A673 (cell line): Measurements from ENCODE around the gene ZDHHC11B. TPM values are rescaled to one million over a fixed set of nuclear protein-coding genes. Genes with fewer than 3 reads are reported as not detected.
"Not testable (repeated sequence)": the region's sequence is repeated elsewhere in the genome, so short reads cannot be mapped to it uniquely, and the experiment has no call there.

Experiments used
- BruUV-seq: library from RNA; stranded (reverse); fragments of 400-500 nt; replicated peaks from 2 replicates; lab custom pipeline; 2021; lab: Mats Ljungman, UMichigan
- CTCF ChIA-PET: fragments of 300-600 bp; sonication (Branson Sonifier 250); formaldehyde crosslinking; loops from one replicate; lab custom pipeline; 2022; ENCODE audit warnings: antibody characterized with exemption; lab: Charles Lee
- POLR2A ChIA-PET: fragments of 300-600 bp; sonication (Branson Sonifier 250); formaldehyde crosslinking; loops from one replicate; lab custom pipeline; 2022; ENCODE audit warnings: antibody characterized with exemption; ENCODE audit not compliant: low non-redundant PET; lab: Charles Lee
- DNase-seq: peaks from one replicate; pipeline ENCODE4 v3.0.0-alpha.2; 2015; ENCODE audit warnings: low spot score
- H3K27ac ChIP-seq: fragments of 200-600 bp; sonication (generic); 2 replicates; pipeline ENCODE4 v1.5.1; 2016; ENCODE audit warnings: mixed run types, low read depth, mild to moderate bottlenecking, mixed read lengths, antibody characterized with exemption, low read length; ENCODE audit not compliant: poor library complexity, severe bottlenecking
- H3K27me3 ChIP-seq: fragments of 200-600 bp; sonication (generic); replicated peaks from 2 replicates; pipeline ENCODE4 v1.6.1; 2017; ENCODE audit warnings: mixed run types, low read depth, mild to moderate bottlenecking, mixed read lengths, antibody characterized with exemption, low read length; ENCODE audit not compliant: insufficient read depth, poor library complexity
- H3K36me3 ChIP-seq: fragments of 200-600 bp; sonication (generic); 2 replicates; pipeline ENCODE4 v1.6.1; 2016; ENCODE audit warnings: mixed run types, mild to moderate bottlenecking, mixed read lengths, antibody characterized with exemption, low read length; ENCODE audit not compliant: insufficient read depth, poor library complexity, severe bottlenecking
- H3K4me1 ChIP-seq: fragments of 200-600 bp; sonication (generic); 2 replicates; pipeline ENCODE4 v1.6.1; 2017; ENCODE audit warnings: mixed run types, mild to moderate bottlenecking, mixed read lengths, antibody characterized with exemption, low read length; ENCODE audit not compliant: insufficient read depth, poor library complexity, severe bottlenecking
- H3K4me3 ChIP-seq: fragments of 200-600 bp; sonication (generic); 2 replicates; pipeline ENCODE4 v1.5.1; 2016; ENCODE audit warnings: low read depth, mixed run types, mild to moderate bottlenecking, mixed read lengths, low read length; ENCODE audit not compliant: poor library complexity, severe bottlenecking
- H3K9me3 ChIP-seq: fragments of 200-600 bp; sonication (generic); 2 replicates; pipeline ENCODE4 v1.6.1; 2016; ENCODE audit warnings: mixed run types, low read depth, mild to moderate bottlenecking, mixed read lengths, antibody characterized with exemption, low read length; ENCODE audit not compliant: poor library complexity, severe bottlenecking
- EZH2 ChIP-seq: fragments of 200-600 bp; sonication (generic); IDR thresholded peaks from 2 replicates; pipeline ENCODE4 v1.6.1; 2017; ENCODE audit warnings: borderline replicate concordance, low read depth, mild to moderate bottlenecking, mixed read lengths, antibody characterized with exemption, low read length; ENCODE audit not compliant: poor library complexity, severe bottlenecking
- intact Hi-C: fragments of 100-400 bp; cut with micrococcal nuclease; formaldehyde crosslinking; loops from one replicate; pipeline ENCODE4 v1.10.0; 2022; ENCODE audit not compliant: unreplicated experiment
- total RNA-seq: library from RNA; stranded (reverse); gene quantifications from 2 replicates; pipeline ENCODE4 v1.2.3, GENCODE V29; 2021
- TF ChIP-seq, protein P1 (sequence below): fragments of 300-800, 200-600 bp; sonication (generic); conservative IDR thresholded peaks from 2 replicates; pipeline ENCODE4 v1.5.1; 2017; ENCODE audit warnings: low read depth, mild to moderate bottlenecking, antibody characterized with exemption, low read length, moderate library complexity, mixed read lengths

ZDHHC11B gene
- total RNA-seq, 1 experiment from 2014 or later = 1.3 TPM

- Histone ChIP-seq H3K27me3 (no peaks in the 10 kb centered on the region), H3K36me3 (no peaks in the 10 kb centered on the region), H3K4me3 (no peak overlapping the region), H3K4me1 (no peaks in the 10 kb centered on the region), H3K27ac (no peak overlapping the region), H3K9me3 (no peaks in the 10 kb centered on the region)
- no peak for TF ChIP-seq EZH2
- TF ChIP-seq, protein P1, sequence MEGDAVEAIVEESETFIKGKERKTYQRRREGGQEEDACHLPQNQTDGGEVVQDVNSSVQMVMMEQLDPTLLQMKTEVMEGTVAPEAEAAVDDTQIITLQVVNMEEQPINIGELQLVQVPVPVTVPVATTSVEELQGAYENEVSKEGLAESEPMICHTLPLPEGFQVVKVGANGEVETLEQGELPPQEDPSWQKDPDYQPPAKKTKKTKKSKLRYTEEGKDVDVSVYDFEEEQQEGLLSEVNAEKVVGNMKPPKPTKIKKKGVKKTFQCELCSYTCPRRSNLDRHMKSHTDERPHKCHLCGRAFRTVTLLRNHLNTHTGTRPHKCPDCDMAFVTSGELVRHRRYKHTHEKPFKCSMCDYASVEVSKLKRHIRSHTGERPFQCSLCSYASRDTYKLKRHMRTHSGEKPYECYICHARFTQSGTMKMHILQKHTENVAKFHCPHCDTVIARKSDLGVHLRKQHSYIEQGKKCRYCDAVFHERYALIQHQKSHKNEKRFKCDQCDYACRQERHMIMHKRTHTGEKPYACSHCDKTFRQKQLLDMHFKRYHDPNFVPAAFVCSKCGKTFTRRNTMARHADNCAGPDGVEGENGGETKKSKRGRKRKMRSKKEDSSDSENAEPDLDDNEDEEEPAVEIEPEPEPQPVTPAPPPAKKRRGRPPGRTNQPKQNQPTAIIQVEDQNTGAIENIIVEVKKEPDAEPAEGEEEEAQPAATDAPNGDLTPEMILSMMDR = no peak
- intact Hi-C loops = no loop called here
- BruUV-seq = no TSS peak
- no peak for DNase-seq
- CTCF ChIA-PET = no interaction called here
- POLR2A ChIA-PET = no interaction called here
Measured at GRCh38 chr5:749101-749670, 35.3 kb downstream of the ZDHHC11B start.

- H3K4me1 ChIP-seq, CTCF ChIA-PET, POLR2A ChIA-PET, H3K27me3 ChIP-seq, H3K36me3 ChIP-seq, H3K4me3 ChIP-seq, H3K27ac ChIP-seq, BruUV-seq, H3K9me3 ChIP-seq, DNase-seq, intact Hi-C loops: not testable (repeated sequence)
Measured at GRCh38 chr5:748011-748980, 36.2 kb downstream of the ZDHHC11B start.

DNA sequence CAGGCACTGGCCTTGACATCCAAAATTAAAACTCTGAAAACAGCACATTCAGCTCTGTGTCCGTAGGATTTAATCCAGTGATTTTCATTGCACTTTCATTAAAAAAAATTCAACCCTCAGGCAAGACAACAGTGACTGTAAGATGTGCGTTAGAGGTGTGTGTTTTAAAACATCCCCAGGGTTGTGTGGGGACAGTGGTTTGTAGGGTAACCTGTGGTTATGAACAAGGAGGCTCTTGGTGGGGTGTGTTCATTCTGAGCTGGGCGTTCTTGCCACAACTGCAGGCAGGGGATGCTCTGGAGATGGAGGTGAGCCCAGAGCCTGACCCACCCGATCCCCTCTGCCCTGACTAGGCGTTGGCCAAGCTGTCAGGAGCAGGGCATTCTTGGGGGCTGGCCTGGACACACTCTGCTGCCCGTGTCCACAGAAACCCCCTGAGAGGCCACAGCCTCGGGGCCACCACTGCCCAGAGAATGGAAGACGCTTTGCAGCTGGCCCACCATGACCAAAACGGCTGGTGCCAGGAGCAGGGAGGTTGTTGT is 37.2 kb downstream of the ZDHHC11B start:
- H3K9me3 ChIP-seq, H3K27me3 ChIP-seq, CTCF ChIA-PET, H3K36me3 ChIP-seq, POLR2A ChIA-PET, H3K4me1 ChIP-seq, intact Hi-C loops, H3K27ac ChIP-seq, H3K4me3 ChIP-seq, BruUV-seq, DNase-seq: not testable (repeated sequence)

GRCh38 chr5:746258-746761 is 38.2 kb downstream of the ZDHHC11B start:
- POLR2A ChIA-PET = no interaction called here

DNA sequence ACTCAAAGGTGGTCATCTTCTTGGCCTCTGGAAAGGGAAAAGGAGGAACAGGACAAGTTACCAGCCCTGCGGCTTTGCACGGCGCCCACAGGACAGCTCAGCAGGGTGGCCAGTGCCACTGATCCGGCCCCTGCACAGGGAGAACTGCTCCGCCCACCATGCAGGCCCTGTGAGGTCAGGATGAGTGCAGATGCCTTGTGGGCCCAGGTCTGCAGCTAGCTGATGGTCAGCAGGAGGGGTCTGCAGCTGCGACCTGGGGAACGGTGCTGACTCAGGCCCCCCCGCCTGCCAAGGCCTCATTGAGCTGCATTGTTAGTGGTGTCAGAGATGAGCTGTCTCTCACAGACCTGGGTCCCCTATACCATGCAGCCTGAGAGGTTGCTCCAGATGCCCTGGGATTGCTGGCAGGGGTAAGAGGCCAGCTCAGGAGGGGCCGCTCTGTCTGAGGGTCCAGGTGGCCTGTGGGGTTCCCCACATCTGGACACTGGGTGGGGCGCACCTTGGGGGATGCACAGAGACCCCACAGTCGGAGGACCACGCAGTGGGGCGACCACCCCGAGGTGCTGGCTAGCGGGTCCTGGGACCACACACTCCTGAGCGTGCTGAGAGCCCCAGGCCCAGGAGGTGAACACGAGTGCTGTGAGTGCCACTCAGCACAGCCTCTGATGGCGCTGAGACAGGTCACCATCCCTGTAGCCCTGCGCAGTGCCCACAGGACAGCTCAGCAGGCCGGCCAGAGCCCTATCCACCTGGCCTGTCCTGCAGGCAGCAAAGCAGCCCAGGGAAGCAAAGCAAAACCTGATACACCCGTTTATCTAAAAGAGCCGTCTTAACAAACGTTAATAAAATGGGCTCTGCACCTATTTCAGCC is 39.0 kb downstream of the ZDHHC11B start:
- BruUV-seq, H3K27me3 ChIP-seq, H3K36me3 ChIP-seq, POLR2A ChIA-PET, CTCF ChIA-PET, H3K4me1 ChIP-seq, DNase-seq, H3K4me3 ChIP-seq, H3K27ac ChIP-seq, H3K9me3 ChIP-seq, intact Hi-C loops: not testable (repeated sequence)

More at GRCh38 chr5:746258-746761, 38.2 kb downstream of the ZDHHC11B start:
- Histone ChIP-seq H3K4me1 (no peaks in the 10 kb centered on the region), H3K4me3 (no peak overlapping the region), H3K9me3 (no peaks in the 10 kb centered on the region), H3K27me3 (no peaks in the 10 kb centered on the region), H3K36me3 (no peaks in the 10 kb centered on the region), H3K27ac (no peak overlapping the region)
- intact Hi-C loops = no loop called here
- DNase-seq = no peak
- no TSS peak for BruUV-seq
- CTCF ChIA-PET = no interaction called here
- TF ChIP-seq, protein P1 = no peak
- TF ChIP-seq EZH2 = no peak
